SIG-M5 treated with dmso at 0.1 percent for 504 hours (cell line): Measurements from ENCODE around the gene NPAS3.

Experiments used
- DNase-seq: peaks from one replicate; lab custom pipeline; 2025; ENCODE audit not compliant: unreplicated experiment; lab: John Stamatoyannopoulos, UW

NPAS3 gene

DNA sequence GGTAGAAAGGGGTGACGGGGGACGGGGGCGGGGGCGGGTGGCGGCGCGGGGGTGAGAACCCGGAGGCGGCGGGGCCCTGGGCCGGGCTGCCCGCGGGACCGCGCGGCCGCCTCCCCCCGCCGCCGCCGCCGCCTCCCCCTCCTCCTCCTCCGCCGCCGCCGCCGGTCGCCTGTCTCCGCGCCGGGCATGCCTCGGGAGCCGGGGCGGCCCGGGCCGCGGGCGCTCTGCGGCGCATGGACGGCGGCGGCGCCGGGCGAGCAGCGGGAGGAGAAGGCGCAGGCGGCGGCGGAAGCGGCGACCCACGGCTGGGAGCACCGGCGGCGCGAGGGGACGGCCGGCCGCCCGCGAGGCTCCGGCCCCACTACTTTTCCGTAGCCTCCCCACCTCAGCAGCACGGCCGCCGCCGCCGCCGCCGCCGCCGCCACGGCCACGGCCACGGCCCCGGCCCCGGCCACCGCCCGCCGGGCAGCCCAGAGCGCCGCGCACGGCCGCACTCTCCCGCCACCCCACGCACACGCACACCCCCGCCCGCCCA lies at the start of gene NPAS3:
NPAS3 (plus strand) TSS at position 161 of the 535 bp plus-strand sequence.
- DNase-seq, result no peak

DNA sequence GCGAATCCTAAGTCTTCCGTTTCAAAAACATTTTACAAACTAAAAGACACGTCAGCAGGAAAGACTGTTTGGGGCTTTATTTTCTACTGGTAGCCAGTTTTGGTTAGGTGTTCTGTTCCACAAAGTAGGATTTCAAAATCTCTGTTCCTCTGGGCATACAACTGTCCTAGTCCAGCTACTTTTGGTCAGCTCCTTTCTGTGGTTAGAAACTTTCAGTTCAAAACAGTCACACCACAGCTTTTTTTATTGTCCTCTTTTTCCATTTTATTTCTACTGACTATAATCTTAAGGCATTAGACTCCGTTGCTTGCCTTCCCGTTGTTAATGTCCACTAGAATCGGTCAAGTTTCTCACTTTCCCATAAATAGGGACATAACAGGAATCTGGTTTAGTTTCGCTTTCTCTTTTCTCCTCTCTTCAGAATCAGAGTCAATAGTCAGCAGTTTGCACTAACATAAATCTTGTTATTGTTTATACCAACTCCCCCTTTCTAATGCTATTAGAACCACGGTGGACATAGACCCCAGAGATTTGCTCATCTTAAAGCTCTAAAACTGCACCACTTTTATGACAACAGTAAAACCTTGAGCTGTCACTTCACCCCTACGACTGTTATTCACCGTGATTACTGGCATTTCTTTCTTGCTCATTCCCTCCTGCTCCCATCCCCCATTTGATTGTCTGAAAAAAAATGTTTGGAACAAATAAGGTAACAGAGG lies 41.5 kb upstream of the NPAS3 start:
- DNase-seq, result no peak

DNA sequence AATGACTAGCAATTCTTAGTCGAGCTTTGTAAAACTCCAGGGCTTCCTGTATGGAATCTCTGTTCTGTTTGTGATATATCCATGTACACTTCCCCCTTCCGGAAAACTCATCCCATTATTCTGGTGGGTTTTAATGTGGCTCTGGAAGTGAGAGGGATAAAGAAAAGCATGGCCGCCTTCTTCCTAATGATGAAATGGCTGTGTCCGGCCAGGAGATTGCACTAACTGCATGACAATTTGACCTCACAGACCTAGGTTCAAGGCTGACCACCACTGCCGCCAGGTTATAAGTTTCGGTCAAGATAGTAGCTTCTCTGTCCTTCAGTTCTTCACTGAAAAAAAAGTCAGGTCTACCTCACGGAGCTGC lies 41.0 kb upstream of the NPAS3 start:
- no peak for DNase-seq

DNA sequence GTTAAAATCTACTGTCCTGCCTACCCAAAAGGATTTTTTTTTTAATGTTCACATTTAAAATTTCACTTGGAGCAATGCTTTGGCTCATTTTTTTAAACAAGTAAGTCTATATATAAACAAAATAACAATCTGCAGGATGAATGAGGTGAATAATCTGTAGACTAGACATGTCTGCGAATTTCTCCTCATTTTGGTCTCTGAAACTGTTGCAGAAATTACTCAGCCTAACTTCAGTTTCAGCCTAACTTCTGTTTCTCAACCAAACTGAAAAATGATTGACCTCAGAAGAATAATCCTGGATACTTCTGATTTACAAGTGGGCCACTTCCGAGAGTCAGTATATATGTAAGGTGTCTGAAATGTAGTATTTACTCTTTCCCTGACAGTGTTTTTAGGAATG lies 39.8 kb upstream of the NPAS3 start:
- DNase-seq, result no peak

DNA sequence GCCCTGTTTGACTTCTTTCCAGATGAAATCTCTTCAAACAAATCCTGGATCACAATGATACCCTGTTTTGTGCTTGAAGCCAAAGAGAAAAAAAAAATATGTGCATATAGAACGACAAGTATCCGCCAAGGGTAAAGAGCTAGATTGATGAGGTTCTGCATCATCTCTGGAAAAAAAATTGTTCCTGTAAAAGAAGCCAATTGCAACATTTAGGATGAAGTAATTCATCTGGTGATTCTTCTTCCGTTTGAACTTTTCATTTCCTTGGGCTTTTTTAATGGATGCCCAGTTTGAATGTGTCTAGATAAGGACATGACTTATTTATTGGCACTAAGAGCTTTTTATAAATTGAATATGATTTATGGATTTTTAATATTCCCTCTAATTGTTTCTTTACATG lies 38.1 kb upstream of the NPAS3 start:
- DNase-seq, result no peak

DNA sequence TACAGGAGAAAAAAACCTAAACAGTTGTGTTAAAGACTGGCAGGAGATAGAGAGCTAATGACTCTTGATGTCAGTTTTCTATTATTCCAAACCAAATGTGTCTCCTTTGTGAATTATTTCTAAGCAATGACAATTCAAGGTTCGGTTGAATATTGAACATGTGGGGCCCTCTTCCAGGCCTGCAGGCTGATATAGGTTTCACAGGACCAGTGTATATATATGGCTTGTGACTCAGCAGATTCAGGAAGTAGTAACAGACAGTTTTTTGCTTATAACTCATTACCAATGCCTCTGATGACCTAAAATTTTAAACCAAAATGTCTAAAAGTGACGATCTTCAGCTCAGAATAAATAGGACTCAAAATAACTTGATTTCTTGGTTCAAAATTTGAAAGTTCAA lies 33.7 kb upstream of the NPAS3 start:
- no peak for DNase-seq

DNA sequence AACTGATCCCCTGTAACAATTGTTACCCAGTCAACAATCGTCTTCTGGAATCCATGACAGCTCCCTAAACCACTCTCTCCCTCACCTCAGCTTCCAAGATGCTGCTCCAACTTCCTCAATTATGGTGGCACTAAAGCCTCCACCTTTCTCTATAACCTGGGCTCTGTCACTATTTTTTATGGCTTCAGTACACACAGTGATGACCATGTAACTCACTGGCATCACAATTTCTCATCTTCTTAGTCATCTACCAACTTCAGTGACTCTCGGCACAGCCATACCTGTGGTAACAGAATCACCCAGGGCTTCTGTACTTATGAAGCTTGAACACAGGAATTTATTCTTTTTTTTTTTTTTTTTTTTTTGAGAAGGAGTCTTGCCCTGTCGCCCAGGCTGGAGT lies 32.0 kb upstream of the NPAS3 start:
- DNase-seq, result no peak

DNA sequence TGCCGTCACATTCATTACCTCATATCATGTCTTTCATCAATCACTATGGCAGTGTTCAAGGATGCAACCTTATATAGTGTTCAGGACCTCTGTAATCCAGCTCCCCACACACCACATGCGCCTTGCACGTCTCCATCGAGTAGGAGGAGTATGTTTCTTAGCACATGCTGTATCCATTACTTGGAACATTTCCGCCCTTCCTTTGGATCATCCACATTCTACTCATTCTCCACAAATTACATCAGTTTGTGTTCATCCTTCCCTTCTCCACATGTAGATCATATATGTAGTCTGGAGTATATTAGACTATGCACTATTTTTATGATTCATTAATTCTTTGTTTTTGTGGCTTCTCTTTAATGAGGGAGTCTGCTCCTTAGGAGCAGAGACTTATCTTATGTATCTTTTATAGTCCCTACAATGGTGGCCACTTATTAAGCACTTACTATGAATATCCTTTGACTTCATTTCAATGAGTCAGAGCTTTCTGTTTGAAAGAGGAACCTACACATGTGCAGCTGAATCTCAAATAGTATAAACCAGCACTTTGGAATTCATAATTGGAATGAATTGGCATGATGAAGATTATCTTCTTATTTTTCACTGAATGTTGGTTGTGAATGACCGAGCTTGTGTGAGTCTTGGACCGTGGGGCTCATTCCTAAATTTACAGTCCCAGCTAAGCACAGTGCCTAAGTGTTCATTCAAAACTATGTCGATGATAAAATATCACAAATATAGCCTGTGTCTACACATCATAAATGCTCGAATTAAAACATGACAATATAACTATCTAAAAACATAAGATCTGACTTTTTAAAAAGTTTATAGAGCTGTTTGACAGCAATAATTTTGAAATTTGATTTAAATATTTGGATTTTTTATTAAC lies 30.2 kb upstream of the NPAS3 start:
- no peak for DNase-seq

DNA sequence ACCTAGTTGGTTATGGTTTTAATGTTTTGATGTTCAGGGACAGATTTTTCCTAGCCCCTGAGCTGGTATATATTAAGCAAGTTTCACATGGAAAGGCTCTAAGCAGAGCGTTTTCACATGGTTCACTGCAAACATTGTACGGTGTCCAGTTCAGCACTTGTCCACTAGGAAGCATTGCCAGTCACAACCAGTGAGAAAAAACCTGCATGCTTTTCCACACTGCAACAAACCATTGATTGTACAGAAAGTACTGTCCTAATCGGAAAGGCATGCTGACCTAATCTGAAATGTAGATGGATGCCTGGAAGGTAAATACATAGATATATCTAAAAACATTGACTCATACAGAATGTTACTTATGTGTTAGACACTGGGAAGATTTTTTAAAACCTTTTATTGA lies 25.0 kb upstream of the NPAS3 start:
- DNase-seq, result no peak

DNA sequence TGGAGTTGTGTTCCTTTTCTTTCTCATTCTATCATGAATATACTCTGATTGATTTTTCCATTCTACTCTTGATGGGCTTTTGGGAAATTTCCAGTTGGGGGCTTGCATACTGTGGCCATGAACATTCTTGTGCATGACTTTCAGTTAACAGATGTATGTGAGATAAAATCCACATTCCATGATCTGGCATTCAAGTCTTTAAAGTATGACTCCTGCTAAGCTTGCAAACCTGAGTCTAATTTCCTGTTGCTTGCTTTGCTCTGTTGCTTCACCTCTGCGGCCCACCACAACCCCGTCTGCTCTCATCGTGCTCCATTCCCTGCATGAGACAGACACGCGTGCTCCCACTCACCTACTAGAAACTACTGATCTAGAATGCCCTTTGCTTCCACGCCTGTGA lies 24.3 kb upstream of the NPAS3 start:
- no peak for DNase-seq

DNA sequence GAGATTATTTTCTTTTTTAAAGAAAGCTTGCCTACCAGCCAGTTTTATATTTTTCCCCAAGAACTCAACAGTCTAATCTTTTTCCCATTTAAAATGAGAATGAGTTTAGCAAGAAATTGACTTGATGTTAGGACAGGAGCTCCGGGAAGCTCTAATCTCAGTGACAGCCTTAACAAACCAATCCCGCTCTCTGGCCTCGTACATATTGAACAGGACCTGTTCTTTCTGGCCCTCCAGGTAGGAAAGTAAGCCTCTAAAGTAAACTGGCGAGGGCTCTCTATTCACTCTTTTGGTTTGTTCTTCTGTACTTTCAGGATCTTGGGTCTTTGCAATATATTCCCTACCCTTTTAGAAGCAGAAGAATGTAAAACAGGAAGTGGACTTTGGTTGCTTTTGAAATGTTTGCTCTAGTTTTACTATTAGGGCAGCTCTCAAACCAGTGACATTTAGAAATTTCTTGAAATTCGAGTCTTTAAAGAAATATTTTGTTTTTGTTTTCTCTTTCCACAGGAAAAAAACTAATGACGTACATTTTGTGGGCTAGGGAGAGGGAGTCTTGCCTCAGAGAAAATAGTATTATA lies 17.9 kb upstream of the NPAS3 start:
- DNase-seq, result no peak

DNA sequence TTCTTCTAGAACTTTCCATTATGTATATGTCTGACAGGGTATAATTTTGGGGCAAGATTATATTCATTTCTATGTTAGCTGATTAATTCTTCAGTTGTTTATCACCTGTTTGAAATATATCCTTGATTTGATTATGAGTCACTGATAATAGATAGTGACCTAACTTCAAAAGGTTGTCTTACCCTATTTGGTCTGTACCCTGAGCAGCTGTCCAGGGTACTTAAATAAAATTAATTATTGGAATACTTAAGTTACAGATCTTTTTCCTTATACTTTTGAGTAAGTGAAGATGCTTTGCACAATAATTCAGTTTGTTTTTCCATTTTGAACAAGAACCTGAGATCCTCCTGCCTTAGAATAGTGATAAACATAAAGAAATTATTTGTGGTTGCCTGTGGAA lies 13.2 kb upstream of the NPAS3 start:
- no peak for DNase-seq

DNA sequence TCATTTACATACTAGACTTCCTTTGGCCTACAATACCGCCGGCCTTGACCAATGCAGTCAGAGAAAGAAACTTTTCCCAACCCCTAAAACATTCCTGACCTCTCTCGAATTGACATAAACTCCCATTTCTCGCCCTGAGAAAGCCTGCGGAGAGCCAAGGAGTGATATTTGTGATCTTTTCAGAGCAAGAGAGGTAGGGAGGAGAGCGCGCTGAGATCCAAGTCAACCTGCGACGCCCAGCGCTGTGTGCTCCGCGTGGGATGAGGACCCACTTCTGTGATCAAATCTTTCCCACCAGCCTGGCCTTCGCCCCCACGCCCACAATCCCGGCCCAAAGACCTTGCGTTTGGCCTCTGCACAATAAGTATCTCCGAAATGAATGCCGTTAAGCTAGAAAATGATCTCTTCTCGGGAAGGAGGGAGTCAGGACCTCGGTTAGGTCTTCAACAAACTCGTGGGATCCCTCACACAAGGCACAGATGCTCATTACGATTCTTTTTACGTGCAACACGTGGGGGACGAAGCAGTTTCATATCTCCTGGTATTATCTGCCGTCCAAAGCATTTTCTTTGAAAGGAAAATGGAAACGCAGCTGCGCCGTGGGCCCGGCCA lies 6.3 kb upstream of the NPAS3 start:
- no peak for DNase-seq

DNA sequence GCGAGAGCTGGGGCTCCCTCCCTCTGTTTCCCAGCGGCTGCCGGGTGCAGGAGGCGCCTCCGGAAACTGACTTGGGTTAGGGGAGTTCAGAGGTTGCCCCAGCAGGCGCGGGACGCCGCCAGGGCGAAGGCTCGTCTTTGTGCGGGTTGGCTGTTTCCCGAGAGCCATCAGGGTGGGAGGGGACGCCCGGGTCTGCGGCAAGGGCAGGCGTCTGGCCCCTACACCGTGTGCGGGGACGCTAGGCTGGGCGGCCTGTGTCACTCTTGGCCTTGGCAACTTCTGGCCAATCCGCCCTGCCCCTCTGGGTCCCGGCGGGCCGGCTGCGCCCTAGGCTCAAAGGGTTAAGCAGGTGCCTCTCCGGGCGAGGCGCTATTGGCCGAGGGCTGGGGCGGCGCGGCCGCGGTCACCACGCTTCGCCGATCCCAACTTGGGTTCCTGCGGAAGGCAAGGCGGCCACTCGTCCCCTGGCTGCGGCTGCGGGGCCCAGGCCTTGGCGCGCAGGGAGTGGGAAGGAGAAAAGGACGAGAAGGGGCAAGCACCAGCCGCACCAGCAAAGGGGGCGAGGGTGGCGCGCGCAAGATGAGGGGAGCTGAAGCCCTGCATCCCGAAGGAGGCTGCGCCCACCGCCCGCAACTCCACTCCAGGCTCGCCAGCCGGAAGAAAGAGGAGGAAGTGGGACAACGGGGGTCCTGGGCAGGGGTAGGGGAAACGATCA lies 5.6 kb upstream of the NPAS3 start:
- DNase-seq, result no peak

DNA sequence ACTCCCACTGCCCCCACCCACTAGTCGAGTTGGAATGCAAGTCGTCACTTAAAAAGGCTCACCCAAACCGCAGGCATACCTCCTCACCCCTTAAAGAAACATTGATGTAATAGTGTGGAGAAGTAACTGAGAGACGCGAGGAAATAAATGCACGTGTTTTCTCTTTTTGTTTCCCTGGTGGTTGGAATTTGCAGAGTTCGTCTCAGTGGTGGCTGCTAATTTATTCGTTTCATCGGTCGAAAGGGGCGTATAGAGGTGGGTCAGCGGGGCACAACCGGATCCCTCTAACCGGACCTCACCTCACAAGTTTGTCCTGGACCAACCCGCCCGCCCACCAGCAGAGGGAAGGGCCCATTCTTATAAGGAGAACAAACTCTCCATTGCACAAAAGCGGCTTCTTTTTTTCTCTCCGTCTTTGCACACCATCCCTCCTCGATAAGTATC lies 5.0 kb upstream of the NPAS3 start:
- DNase-seq, result no peak

DNA sequence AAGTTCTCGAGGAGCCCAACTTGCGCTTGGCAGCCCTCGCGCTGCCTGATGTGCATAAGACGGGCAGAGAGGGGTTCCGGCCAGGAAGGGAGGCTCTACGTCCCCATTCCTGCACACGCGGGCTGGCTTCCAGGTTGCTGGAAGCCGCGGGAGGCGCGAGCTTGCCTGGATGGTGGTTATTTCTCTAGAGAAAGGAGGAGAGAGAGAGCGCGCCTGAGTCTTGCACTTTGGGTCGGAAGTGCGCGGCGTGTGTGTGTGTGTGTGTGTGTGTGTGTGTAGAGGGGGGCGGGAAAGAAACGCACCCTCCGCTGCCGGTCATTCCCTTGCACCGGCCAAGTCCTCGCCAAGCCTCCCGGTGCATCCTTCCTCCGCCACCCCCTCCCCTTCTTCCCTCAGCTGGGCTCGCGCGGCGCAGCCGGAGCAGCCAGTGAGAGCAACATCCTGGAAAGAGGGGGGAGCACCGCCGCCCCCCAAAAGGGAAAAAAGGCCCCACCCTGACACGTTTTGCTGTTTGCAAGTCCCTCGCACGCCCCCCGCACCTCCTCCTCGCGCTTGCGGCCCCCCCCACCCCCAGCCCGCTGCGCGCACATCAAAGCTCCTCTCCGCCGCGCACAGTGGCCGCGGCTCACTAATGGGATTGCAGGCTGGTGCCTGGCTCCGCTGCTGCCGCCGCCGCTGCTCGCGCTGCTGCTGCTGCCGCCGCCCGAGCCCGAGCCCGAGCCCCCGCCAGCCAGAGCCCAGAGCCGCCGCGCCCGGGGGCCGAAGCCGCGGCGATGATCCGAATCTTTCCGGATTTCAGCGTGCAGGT lies 4.4 kb upstream of the NPAS3 start:
- no peak for DNase-seq

DNA sequence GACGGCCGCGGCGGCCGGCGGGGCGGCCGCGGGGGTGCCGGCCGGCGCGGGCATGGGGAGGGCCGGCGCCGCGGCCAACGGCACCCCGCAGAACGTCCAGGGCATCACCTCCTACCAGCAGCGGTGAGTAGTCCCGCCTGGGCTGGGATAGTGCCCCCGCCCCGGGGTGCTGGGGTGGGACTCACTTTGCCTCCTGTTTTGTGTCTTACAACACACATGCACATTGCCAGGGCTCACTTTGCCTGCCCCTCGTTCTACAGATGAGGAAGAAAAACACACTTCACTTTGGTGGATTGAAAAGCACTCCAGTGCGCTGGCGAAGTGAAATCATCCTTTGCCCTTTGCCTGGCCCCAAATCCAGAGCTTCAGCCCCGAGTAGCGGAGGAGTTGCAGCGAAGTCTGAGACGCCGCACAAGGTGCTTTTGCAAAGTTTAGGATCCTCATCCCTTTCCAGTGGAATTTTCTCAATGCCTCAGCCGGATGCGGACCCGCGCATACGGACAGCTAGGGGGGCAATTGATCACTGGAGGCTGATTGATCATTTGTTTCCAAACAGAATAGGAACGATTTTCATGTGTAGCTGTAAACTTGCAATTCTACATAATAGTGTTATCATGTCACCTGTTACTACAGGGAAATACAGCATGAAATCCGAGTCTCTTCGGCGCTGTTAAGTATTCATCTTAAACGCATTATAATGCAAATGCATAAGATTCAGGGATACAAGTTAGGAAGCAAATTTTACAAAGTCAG lies 3.6 kb upstream of the NPAS3 start:
- DNase-seq, result no peak

DNA sequence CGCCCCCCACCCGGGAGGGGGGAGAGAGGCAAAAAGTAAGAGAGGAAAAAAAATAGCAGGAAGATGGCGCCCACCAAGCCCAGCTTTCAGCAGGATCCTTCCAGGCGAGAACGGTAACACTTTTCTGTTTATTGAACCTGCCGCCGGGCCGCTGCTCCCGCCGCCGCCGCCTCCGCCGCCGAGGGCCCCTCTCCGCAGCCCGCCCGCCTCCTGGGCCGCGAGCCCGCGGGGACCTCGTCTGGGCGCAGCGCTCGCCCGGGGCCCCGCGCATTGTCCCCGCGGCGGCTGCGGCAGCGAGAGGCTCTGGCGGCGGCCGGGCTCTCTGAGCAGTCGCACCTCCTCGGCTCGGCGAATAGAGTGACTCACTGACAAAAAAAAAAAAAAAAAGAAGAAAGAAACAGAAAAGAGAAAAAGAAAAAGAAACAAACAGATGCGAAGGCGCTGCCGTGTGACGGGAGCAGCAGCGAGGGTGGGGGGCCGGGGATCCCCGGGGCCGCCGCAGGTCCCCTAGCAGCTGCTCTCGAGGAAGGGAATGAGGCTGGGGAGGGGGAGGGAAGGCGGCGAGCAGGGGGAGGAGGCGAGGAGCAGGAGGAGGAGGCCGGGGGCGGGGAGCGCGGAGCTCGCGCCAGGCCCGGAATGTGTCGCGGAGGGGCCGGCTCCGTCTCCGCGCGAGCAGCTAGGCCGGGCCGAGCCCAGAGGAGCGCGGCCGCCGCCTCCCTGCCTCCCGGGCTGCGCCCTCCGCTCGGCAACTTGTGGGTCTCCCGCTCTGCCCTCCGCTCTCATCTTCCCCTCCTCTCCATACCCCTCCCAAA lies 781 bp downstream of the NPAS3 start:
- no peak for DNase-seq
